GM12878 (cell line): ENCODE measurements around the gene PINK1.

Source experiments
- BCL11A ChIP-seq: IDR thresholded peaks from 2 replicates; pipeline ENCODE4 v1.6.1; 2011; ENCODE audit warnings: low read depth, low read length
- EP300 ChIP-seq, 2 experiments: fragments of 150-350 bp in 1 of 2; IDR thresholded peaks; 2 replicates each; pipeline ENCODE4 v1.6.1; 2011 to 2012; ENCODE audit warnings: low read depth in 2 of 2, low read length in 2 of 2, borderline replicate concordance in 1 of 2, improper control_type of control experiment in 1 of 2, inconsistent platforms in 1 of 2; ENCODE audit not compliant: control insufficient read depth in 1 of 2
- ETV6 ChIP-seq, 2 experiments: fragments of 450-650 bp in 1 of 2; IDR thresholded peaks in 1 of 2; conservative IDR thresholded peaks in 1 of 2; 2 replicates each; pipeline ENCODE4 v1.6.1; 2014; ENCODE audit warnings: antibody characterized with exemption in 1 of 2, borderline replicate concordance in 1 of 2, low read depth in 1 of 2, mild to moderate bottlenecking in 1 of 2, moderate library complexity in 1 of 2
- FOS ChIP-seq: IDR thresholded peaks from 3 replicates; pipeline ENCODE4 v1.6.1; 2011; ENCODE audit warnings: borderline replicate concordance; ENCODE audit not compliant: insufficient read length; ENCODE audit errors: extremely low read depth
- MXI1 ChIP-seq: fragments of 150-350 bp; IDR thresholded peaks from 2 replicates; pipeline ENCODE4 v1.6.1; 2011; ENCODE audit warnings: low read depth, mild to moderate bottlenecking, inconsistent platforms, low read length, improper control_type of control experiment
- POLR2A ChIP-seq: IDR thresholded peaks from 2 replicates; pipeline ENCODE4 v1.6.1; 2011; ENCODE audit warnings: low read depth, mild to moderate bottlenecking, low read length
- SKIL ChIP-seq: fragments of 450-650 bp; IDR thresholded peaks from 2 replicates; pipeline ENCODE4 v1.6.1; 2017; ENCODE audit warnings: mild to moderate bottlenecking, low read depth, inconsistent platforms; ENCODE audit not compliant: poor library complexity, severe bottlenecking
- SUPT20H ChIP-seq: IDR thresholded peaks from 2 replicates; pipeline ENCODE4 v1.6.1; 2011; ENCODE audit warnings: low read depth, mild to moderate bottlenecking, low read length, moderate library complexity, borderline replicate concordance; ENCODE audit not compliant: control insufficient read depth
- ZNF207 ChIP-seq: fragments of 450-650 bp; IDR thresholded peaks from 2 replicates; pipeline ENCODE4 v1.6.1; 2014; ENCODE audit warnings: antibody characterized with exemption, mild to moderate bottlenecking, borderline replicate concordance
- ZNF24 ChIP-seq: fragments of 450-650 bp; IDR thresholded peaks from 2 replicates; pipeline ENCODE4 v1.6.1; 2017; ENCODE audit warnings: antibody characterized with exemption, mild to moderate bottlenecking
- TF ChIP-seq, protein P1 (sequence below), 3 experiments: IDR thresholded peaks in 2 of 3; conservative IDR thresholded peaks in 1 of 3; 2 replicates each; pipeline ENCODE4 v1.5.1; 2011; ENCODE audit warnings: low read depth in 3 of 3, low read length in 3 of 3, mild to moderate bottlenecking in 3 of 3, control low read depth in 2 of 3, moderate library complexity in 2 of 3, inconsistent platforms in 1 of 3, mixed read lengths in 1 of 3; ENCODE audit not compliant: control insufficient read depth in 2 of 3, insufficient read depth in 1 of 3; ENCODE audit errors: extremely low read depth in 1 of 3

DNA sequence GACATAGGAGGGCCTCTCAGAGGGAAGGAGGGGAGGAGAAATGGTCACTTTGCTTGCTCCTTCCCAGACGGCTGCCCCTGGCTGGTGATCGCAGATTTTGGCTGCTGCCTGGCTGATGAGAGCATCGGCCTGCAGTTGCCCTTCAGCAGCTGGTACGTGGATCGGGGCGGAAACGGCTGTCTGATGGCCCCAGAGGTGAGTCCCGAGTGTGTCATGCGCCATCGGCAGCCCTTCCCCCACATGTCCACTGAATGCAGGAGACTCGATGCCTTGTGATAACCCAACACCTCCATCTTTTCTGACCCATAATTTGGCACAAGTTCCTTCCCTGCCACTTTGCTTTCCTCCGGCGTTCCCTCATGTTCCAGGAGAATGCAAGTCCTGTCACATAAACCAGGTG, 15.2 kb downstream of the PINK1 start:
- TF ChIP-seq BCL11A (no peak), SKIL (no peak), ETV6 (conservative IDR thresholded peaks at IDR 0.05 in 1 of 2, IDR thresholded peaks at IDR 0.05 in 1 of 2; ENCODE audit: borderline replicate concordance in 1 of 2, low read depth in 1 of 2) (no peak), ZNF24 (no peak), SUPT20H (no peak), POLR2A (no peak), ZNF207 (no peak), MXI1 (no peak), EP300 (IDR thresholded peaks at IDR 0.05; ENCODE audit: borderline replicate concordance in 1 of 2, control insufficient read depth in 1 of 2, low read depth in 2 of 2, low read length in 2 of 2) (no peak), FOS (no peak)
- TF ChIP-seq, protein P1, sequence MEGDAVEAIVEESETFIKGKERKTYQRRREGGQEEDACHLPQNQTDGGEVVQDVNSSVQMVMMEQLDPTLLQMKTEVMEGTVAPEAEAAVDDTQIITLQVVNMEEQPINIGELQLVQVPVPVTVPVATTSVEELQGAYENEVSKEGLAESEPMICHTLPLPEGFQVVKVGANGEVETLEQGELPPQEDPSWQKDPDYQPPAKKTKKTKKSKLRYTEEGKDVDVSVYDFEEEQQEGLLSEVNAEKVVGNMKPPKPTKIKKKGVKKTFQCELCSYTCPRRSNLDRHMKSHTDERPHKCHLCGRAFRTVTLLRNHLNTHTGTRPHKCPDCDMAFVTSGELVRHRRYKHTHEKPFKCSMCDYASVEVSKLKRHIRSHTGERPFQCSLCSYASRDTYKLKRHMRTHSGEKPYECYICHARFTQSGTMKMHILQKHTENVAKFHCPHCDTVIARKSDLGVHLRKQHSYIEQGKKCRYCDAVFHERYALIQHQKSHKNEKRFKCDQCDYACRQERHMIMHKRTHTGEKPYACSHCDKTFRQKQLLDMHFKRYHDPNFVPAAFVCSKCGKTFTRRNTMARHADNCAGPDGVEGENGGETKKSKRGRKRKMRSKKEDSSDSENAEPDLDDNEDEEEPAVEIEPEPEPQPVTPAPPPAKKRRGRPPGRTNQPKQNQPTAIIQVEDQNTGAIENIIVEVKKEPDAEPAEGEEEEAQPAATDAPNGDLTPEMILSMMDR (IDR thresholded peaks at IDR 0.05 in 2 of 3, conservative IDR thresholded peaks at IDR 0.05 in 1 of 3; ENCODE audit: control insufficient read depth in 2 of 3, extremely low read depth in 1 of 3, insufficient read depth in 1 of 3, low read depth in 3 of 3, low read length in 3 of 3): no peak
